ENCODE results near the gene GDPD5. TPM values are rescaled to one million over a fixed set of nuclear protein-coding genes. Genes with fewer than 3 reads are reported as not detected.

The GDPD5 gene
- total RNA-seq, 2 donors from 2014 or later = 3.0 to 8.6 TPM

DNA sequence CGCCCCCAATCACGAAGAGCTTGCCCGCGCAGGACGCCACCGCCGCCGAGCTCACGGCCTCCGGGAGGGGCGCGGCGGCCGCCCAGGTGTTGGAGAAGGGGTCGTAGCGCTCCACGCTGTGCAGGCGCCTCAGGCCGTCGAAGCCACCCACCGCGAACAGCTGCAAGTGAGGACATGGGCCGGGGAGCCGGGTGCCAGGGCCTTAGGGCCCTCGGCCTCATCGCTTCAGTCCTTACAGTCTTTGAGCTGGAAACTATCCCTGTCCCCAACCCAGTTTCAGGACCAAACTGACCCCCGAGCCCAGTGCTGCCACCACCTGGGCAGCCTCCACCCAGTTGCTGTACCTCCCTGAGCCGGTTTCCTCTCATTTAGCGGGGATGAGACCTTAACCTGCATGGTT lies 100.3 kb downstream of the GDPD5 start:
- H3K27me3 ChIP-seq (ENCODE audit: control insufficient read depth, insufficient read depth, low read length, poor library complexity, severe bottlenecking) = peaks cover 21% of the 10 kb centered on the region
- WGBS, 2 experiments (ENCODE audit: insufficient coverage in 1 of 2, insufficient read length in 1 of 2) = 87 to 88% methylated on average over 12 to 29 of the region's 29 CpGs
- TF ChIP-seq, protein P1, sequence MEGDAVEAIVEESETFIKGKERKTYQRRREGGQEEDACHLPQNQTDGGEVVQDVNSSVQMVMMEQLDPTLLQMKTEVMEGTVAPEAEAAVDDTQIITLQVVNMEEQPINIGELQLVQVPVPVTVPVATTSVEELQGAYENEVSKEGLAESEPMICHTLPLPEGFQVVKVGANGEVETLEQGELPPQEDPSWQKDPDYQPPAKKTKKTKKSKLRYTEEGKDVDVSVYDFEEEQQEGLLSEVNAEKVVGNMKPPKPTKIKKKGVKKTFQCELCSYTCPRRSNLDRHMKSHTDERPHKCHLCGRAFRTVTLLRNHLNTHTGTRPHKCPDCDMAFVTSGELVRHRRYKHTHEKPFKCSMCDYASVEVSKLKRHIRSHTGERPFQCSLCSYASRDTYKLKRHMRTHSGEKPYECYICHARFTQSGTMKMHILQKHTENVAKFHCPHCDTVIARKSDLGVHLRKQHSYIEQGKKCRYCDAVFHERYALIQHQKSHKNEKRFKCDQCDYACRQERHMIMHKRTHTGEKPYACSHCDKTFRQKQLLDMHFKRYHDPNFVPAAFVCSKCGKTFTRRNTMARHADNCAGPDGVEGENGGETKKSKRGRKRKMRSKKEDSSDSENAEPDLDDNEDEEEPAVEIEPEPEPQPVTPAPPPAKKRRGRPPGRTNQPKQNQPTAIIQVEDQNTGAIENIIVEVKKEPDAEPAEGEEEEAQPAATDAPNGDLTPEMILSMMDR (conservative IDR thresholded peaks at IDR 0.05) = peak; percentile 85
- H3K9ac ChIP-seq (ENCODE audit: extremely low read depth, low read length, poor library complexity, severe bottlenecking) = no peak overlapping the region
- H3K9me3 ChIP-seq (ENCODE audit: control insufficient read depth, low read length) = peaks cover 11% of the 10 kb centered on the region
- Mint-ChIP-seq H3K27me3 (ENCODE audit: insufficient read depth) (peaks cover 26% of the 10 kb centered on the region), H3K36me3 (ENCODE audit: low read depth) (peaks cover 15% of the 10 kb centered on the region), H3K4me3 (no peak overlapping the region), H3K4me1 (peaks cover 18% of the 10 kb centered on the region), H3K9me3 (peaks cover 14% of the 10 kb centered on the region), H3K27ac (no peak overlapping the region)
- H3K27ac ChIP-seq (ENCODE audit: low read depth, low read length) = no peak overlapping the region
- H3K4me1 ChIP-seq (ENCODE audit: control insufficient read depth, insufficient read depth, low read length) = peaks cover 13% of the 10 kb centered on the region
- no peak overlapping the region for H3K4me3 ChIP-seq (ENCODE audit: low read length)
- peak; percentile 93 for DNase-seq
- H3K36me3 ChIP-seq (ENCODE audit: control insufficient read depth, insufficient read depth, low read length) = peaks cover 9% of the 10 kb centered on the region

DNA sequence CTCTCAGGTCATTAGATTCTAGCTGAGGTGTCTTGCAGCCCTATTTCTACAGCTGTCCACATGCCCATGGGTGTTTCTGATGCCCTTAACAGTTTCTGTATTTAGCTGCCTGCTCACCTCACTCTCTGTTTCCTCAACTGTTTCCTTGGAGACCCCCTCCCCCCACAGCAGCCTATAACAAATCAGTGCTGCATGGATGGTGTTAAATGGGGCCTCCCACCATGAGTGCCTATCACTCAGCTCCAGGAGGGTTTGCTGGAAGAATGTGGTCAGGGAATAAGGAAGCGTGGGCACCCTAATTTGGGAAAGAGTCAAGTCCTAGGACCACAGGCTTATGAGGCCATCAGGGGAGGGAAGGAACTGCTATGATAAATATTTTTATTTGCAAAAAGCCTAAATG lies 101.3 kb downstream of the GDPD5 start:
- Mint-ChIP-seq H3K36me3 (ENCODE audit: low read depth) (peaks cover 15% of the 10 kb centered on the region), H3K4me1 (peaks cover 18% of the 10 kb centered on the region), H3K27me3 (ENCODE audit: insufficient read depth) (peaks cover 23% of the 10 kb centered on the region), H3K9me3 (peaks cover 13% of the 10 kb centered on the region), H3K27ac (no peak overlapping the region), H3K4me3 (no peak overlapping the region)
- DNase-seq = peak; percentile 55
- 100% methylated on average over 1 of the region's 1 CpG; no CpG with 5 or more reads in 1 of the 2 experiments for WGBS, 2 experiments (ENCODE audit: insufficient coverage in 1 of 2, insufficient read length in 1 of 2)
- Histone ChIP-seq H3K27ac (ENCODE audit: low read depth, low read length) (peak overlapping the region; percentile 7), H3K9me3 (ENCODE audit: control insufficient read depth, low read length) (peaks cover 8% of the 10 kb centered on the region), H3K4me1 (ENCODE audit: control insufficient read depth, insufficient read depth, low read length) (peaks cover 13% of the 10 kb centered on the region), H3K27me3 (ENCODE audit: control insufficient read depth, insufficient read depth, low read length, poor library complexity, severe bottlenecking) (peaks cover 13% of the 10 kb centered on the region), H3K36me3 (ENCODE audit: control insufficient read depth, insufficient read depth, low read length) (peaks cover 9% of the 10 kb centered on the region), H3K4me3 (ENCODE audit: low read length) (no peak overlapping the region), H3K9ac (ENCODE audit: extremely low read depth, low read length, poor library complexity, severe bottlenecking) (no peak overlapping the region)
- TF ChIP-seq, protein P1 (conservative IDR thresholded peaks at IDR 0.05) = no peak

DNA sequence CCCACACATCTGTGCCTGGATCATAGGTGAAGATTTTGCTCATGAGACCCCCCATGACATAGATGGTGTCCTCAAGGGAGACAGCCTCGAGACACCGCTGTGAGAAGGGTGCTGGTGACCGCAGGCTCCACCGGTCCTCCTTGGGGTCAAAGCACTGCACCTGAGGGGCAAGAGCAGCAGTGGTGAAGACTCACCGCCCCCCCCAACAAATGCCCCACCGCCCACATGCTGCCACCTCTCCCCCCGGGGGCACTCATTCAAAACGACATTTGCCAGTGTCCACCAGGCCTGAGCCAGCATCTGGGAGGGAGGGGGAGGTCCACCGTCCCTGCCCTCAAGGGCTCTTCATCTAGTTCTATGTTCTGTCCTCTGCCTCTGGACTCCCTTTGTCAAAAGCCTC lies 102.0 kb downstream of the GDPD5 start:
- Mint-ChIP-seq H3K4me3 (no peak overlapping the region), H3K36me3 (ENCODE audit: low read depth) (peaks cover 15% of the 10 kb centered on the region), H3K27ac (no peak overlapping the region), H3K27me3 (ENCODE audit: insufficient read depth) (peaks cover 16% of the 10 kb centered on the region), H3K4me1 (peaks cover 18% of the 10 kb centered on the region), H3K9me3 (peaks cover 6% of the 10 kb centered on the region)
- 94 to 100% methylated on average over 4 to 9 of the region's 9 CpGs for WGBS, 2 experiments (ENCODE audit: insufficient coverage in 1 of 2, insufficient read length in 1 of 2)
- peaks cover 13% of the 10 kb centered on the region for H3K4me1 ChIP-seq (ENCODE audit: control insufficient read depth, insufficient read depth, low read length)
- H3K27ac ChIP-seq (ENCODE audit: low read depth, low read length) = peak overlapping the region; percentile 7
- H3K9ac ChIP-seq (ENCODE audit: extremely low read depth, low read length, poor library complexity, severe bottlenecking) = no peak overlapping the region
- H3K9me3 ChIP-seq (ENCODE audit: control insufficient read depth, low read length) = peaks cover 2% of the 10 kb centered on the region
- TF ChIP-seq, protein P1 (conservative IDR thresholded peaks at IDR 0.05) = no peak
- peaks cover 6% of the 10 kb centered on the region for H3K27me3 ChIP-seq (ENCODE audit: control insufficient read depth, insufficient read depth, low read length, poor library complexity, severe bottlenecking)
- H3K4me3 ChIP-seq (ENCODE audit: low read length) = no peak overlapping the region
- no peak for DNase-seq
- peaks cover 9% of the 10 kb centered on the region for H3K36me3 ChIP-seq (ENCODE audit: control insufficient read depth, insufficient read depth, low read length)
